HG03378 (cell line): Measurements from ENCODE around the gene FBXW7.

ENCODE experiments used
- ATAC-seq: cut with Tn5 transposase; IDR thresholded peaks from one replicate; pipeline ENCODE4 v1.9.1; 2021; ENCODE audit warnings: mild to moderate bottlenecking, moderate library complexity; ENCODE audit not compliant: unreplicated experiment

The FBXW7 gene

GRCh38 chr4:152346526-152346925 is 189.4 kb downstream of the FBXW7 start:
- no peak for ATAC-seq

GRCh38 chr4:152344001-152344400 is 191.9 kb downstream of the FBXW7 start:
- no peak for ATAC-seq

DNA sequence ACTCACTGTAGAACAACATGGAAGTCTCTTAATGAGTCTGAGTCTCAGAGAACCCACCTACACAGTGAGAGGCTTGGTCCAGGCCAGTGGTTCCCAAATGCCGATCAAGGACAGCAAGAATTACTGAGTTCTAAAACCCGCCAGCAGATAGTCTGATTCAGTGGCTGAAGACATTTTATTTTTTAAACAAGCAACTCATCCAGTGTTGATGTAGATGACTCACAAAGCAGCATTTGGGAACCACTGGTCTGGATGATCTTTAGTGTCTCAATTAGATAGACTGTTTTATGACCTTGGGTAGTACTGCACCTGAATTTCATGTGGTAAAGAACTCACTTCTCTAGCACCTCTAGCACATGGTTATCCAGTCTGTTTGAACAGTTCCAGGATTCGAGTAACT is 193.6 kb downstream of the FBXW7 start:
- no peak for ATAC-seq

- no peak for ATAC-seq
Observed at GRCh38 chr4:152340818-152341217, 195.1 kb downstream of the FBXW7 start.

DNA sequence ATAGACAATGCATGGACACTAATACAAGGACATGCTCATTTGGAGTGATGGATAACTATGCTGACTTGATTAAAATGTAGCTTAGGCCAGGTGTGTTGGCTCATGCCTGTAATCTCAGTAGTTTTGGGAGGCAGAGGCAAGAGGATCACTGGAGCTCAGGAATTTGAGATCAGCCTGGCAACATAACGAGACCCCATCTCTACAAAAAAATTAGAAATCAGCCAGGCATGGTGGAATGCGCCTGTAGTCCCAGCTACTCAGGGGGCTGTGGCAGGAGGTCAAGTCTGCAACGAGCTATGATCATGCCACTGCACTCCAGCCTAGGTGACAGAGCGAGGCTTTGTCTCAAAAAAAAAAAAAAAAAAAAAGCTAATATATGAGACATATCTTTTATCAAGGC is 196.3 kb downstream of the FBXW7 start:
- no peak for ATAC-seq

GRCh38 chr4:152334931-152335330 is 201.0 kb downstream of the FBXW7 start:
- ATAC-seq: no peak

DNA sequence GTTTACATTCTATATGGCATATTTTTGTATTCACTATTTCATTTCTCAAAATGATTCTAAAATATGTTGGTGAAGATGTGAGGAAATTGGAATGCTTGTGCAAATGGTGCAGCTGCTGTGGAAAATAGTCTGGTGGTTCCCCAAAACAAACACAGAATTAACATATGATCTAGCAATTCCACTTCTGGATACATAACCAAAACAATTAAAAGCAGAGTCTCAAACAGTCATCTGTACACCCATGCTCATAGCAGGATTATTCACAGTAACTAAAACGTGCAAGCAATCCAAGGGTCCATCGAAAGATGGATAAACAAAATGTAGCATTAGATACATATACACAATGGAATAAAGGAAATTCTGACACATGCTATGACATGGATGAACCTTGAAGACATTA is 204.8 kb downstream of the FBXW7 start:
- ATAC-seq: no peak

- ATAC-seq: no peak
Observed at GRCh38 chr4:152328582-152328981, 207.3 kb downstream of the FBXW7 start.

- no peak for ATAC-seq
Observed at GRCh38 chr4:152327606-152328453, 208.1 kb downstream of the FBXW7 start.

GRCh38 chr4:152325831-152326230 is 210.1 kb downstream of the FBXW7 start:
- ATAC-seq: no peak

DNA sequence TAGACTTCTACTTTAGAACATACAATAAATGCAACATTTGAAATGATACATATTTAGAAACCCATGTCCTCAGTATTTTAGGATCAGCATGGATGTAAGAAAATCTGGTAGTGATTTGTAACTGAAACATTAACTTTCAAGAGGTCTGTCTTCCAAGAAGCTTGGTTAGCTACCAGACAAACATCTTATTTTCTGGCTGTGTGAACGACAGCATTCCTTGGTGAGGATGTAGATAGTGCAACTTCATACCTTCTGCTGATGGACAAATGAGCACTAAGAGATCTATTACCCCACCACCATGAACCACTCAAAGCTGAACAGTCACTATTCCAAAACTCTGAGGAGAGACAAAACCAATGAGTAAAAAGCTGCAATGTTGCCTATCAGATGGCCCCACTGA is 212.7 kb downstream of the FBXW7 start:
- no peak for ATAC-seq

- ATAC-seq: no peak
Observed at GRCh38 chr4:152322656-152323055, 213.2 kb downstream of the FBXW7 start.

- ATAC-seq: no peak
Observed at GRCh38 chr4:152321923-152322322, 214.0 kb downstream of the FBXW7 start.

GRCh38 chr4:152321398-152321797 is 214.5 kb downstream of the FBXW7 start:
- ATAC-seq: no peak

DNA sequence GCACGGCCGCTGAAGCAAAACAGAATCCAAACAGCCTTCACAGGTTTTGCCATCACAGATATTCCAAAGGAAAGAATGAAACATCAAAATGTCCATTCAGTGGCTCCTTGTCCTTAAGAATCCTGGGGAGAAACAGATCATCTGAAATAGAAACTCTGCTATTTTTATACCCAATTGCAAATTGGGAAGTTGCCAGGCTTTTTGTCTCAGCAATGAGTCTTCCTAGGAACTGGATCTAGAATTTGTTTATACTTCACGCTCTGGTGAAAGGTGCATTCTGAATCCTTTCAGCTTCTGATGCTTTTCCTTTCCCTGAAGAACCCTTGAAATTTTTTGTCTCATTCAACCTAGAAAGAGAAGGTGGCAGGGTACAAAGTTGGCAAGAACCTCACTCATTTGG is 218.9 kb downstream of the FBXW7 start:
- no peak for ATAC-seq

GRCh38 chr4:152310257-152310656 is 225.6 kb downstream of the FBXW7 start:
- no peak for ATAC-seq

GRCh38 chr4:152309418-152309817 is 226.5 kb downstream of the FBXW7 start:
- no peak for ATAC-seq

- ATAC-seq: no peak
Observed at GRCh38 chr4:152308951-152309350, 226.9 kb downstream of the FBXW7 start.

DNA sequence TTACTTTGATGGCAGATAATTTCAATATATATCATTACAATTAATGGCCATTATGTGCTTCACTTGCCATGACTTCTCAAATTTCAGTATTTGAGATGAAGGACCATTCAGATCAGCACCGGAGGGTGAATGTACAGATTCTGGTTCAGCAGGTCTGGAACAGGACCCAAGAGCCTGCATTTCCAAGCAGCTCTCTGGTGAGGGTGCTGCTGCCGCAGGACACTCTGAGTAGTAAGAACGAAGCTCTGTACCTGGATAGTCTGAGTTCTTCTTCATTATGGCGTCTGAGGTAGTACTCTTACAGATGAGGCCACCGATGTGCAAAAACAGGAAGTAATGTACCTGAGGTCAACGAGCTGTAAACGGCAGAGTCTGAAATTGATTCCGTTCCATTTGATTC is 228.2 kb downstream of the FBXW7 start:
- no peak for ATAC-seq

DNA sequence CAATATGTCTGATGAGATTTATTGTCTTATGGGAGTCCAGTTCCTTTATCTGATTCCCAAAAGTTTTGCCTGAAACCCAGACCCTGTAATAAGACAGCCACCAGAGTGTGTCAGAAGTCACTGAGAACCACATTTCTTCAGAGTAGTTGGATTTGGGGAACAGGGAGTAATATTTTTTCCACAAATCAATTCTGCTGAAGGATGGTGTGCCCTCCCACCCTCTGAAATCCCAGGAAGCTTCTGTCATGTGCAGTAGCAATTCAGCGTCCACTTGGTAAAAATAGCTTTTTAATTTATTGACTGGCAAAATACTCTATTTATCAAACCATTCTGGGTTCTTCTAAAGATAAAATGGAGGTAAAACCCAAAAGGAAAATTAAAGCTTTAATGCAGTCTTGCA is 229.4 kb downstream of the FBXW7 start:
- no peak for ATAC-seq

- peak; percentile 92 for ATAC-seq
Observed at GRCh38 chr4:152304220-152304619, 231.7 kb downstream of the FBXW7 start.

GRCh38 chr4:152301381-152301780 is 234.5 kb downstream of the FBXW7 start:
- no peak for ATAC-seq

GRCh38 chr4:152299553-152299952 is 236.3 kb downstream of the FBXW7 start:
- ATAC-seq: no peak
